ENCODE results near the gene DGKQ.

DNA sequence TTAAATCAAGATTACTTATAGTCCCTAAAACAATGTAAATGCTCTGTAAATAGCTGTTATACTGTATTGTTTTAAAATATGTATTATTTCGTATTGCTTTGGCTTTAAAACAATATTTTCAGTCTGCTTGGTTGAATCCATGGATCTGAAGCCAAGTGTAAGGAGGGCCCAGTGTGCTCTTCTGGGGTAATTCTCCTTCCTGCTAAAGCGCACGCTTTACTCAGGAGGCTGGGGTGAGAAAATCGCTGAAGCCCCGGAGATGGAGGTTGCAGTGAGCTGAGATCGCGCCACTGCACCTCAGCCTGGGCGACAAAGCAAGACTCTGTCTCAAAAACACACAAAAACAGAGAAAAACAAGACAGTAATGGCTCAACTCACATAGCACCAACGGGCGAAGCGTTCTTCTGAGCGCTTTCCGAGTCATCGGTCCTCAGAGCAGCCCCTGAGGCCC, 13.1 kb upstream of the DGKQ start:
- TF ChIP-seq ISL1 (CRISPR knock-in tag; IDR thresholded peaks at IDR 0.05) (no peak), ZFP3 (CRISPR knock-in tag; IDR thresholded peaks at IDR 0.05) (no peak), ZFP30 (CRISPR knock-in tag; IDR thresholded peaks at IDR 0.05) (no peak), RARB (CRISPR knock-in tag; IDR thresholded peaks at IDR 0.05) (no peak), ZNF8 (CRISPR knock-in tag; IDR thresholded peaks at IDR 0.05) (no peak), OSR1 (CRISPR knock-in tag; IDR thresholded peaks at IDR 0.05) (no peak), SNAI2 (CRISPR knock-in tag; IDR thresholded peaks at IDR 0.05) (no peak), GLIS3 (CRISPR knock-in tag; IDR thresholded peaks at IDR 0.05) (no peak)
- TF ChIP-seq, protein P1, sequence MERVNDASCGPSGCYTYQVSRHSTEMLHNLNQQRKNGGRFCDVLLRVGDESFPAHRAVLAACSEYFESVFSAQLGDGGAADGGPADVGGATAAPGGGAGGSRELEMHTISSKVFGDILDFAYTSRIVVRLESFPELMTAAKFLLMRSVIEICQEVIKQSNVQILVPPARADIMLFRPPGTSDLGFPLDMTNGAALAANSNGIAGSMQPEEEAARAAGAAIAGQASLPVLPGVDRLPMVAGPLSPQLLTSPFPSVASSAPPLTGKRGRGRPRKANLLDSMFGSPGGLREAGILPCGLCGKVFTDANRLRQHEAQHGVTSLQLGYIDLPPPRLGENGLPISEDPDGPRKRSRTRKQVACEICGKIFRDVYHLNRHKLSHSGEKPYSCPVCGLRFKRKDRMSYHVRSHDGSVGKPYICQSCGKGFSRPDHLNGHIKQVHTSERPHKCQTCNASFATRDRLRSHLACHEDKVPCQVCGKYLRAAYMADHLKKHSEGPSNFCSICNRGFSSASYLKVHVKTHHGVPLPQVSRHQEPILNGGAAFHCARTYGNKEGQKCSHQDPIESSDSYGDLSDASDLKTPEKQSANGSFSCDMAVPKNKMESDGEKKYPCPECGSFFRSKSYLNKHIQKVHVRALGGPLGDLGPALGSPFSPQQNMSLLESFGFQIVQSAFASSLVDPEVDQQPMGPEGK (CRISPR knock-in tag; IDR thresholded peaks at IDR 0.05; ENCODE audit: borderline replicate concordance) = no peak
- TF ChIP-seq, protein P2, sequence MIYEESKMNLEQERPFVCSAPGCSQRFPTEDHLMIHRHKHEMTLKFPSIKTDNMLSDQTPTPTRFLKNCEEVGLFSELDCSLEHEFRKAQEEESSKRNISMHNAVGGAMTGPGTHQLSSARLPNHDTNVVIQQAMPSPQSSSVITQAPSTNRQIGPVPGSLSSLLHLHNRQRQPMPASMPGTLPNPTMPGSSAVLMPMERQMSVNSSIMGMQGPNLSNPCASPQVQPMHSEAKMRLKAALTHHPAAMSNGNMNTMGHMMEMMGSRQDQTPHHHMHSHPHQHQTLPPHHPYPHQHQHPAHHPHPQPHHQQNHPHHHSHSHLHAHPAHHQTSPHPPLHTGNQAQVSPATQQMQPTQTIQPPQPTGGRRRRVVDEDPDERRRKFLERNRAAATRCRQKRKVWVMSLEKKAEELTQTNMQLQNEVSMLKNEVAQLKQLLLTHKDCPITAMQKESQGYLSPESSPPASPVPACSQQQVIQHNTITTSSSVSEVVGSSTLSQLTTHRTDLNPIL (CRISPR knock-in tag; IDR thresholded peaks at IDR 0.05; ENCODE audit: low read depth) = no peak
- TF ChIP-seq, protein P3, sequence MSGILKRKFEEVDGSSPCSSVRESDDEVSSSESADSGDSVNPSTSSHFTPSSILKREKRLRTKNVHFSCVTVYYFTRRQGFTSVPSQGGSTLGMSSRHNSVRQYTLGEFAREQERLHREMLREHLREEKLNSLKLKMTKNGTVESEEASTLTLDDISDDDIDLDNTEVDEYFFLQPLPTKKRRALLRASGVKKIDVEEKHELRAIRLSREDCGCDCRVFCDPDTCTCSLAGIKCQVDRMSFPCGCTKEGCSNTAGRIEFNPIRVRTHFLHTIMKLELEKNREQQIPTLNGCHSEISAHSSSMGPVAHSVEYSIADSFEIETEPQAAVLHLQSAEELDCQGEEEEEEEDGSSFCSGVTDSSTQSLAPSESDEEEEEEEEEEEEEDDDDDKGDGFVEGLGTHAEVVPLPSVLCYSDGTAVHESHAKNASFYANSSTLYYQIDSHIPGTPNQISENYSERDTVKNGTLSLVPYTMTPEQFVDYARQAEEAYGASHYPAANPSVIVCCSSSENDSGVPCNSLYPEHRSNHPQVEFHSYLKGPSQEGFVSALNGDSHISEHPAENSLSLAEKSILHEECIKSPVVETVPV (CRISPR knock-in tag; IDR thresholded peaks at IDR 0.05) = no peak
